H1 (cell line): ENCODE measurements around the gene HOXD11. TPM values are rescaled to one million over a fixed set of nuclear protein-coding genes. Genes with fewer than 3 reads are reported as not detected.

ENCODE experiments used
- CTCF ChIA-PET: fragments of 300-600 bp; sonication (Branson Sonifier 250); formaldehyde crosslinking; loops from one replicate; lab custom pipeline; 2021; ENCODE audit not compliant: partially characterized antibody; lab: Charles Lee
- POLR2A ChIA-PET: fragments of 300-600 bp; sonication (Branson Sonifier 250); formaldehyde crosslinking; loops from one replicate; lab custom pipeline; 2021; ENCODE audit warnings: inconsistent platforms; ENCODE audit not compliant: partially characterized antibody; lab: Charles Lee
- DNase-seq, 2 experiments: peaks; one replicate each; pipeline versions ENCODE4 v3.0.0 to v3.0.0-alpha.2; 2010 to 2022; ENCODE audit warnings: low spot score in 2 of 2, low read depth in 1 of 2, mixed read lengths in 1 of 2
- FAIRE-seq: peaks from 2 replicates; lab custom pipeline; 2011; peaks lifted over from hg19 to GRCh38; lab: Jason Lieb, UNC
- H2AFZ ChIP-seq: 2 replicates; pipeline ENCODE4 v1.8.1; 2012; ENCODE audit warnings: low read length, inconsistent platforms
- H2AK5ac ChIP-seq: 2 replicates; pipeline ENCODE4 v1.6.1; 2013; ENCODE audit warnings: low read depth, low read length
- H2BK120ac ChIP-seq: replicated peaks from 2 replicates; pipeline ENCODE3; 2013; ENCODE audit warnings: low read depth, low read length, inconsistent platforms
- H2BK12ac ChIP-seq: 2 replicates; pipeline ENCODE4 v1.6.1; 2013; ENCODE audit warnings: low read depth, low read length
- H2BK15ac ChIP-seq: 2 replicates; pipeline ENCODE4 v1.6.1; 2013; ENCODE audit warnings: low read length
- H2BK20ac ChIP-seq: 2 replicates; pipeline ENCODE4 v1.6.1; 2013; ENCODE audit warnings: low read length
- H2BK5ac ChIP-seq: 2 replicates; pipeline ENCODE4 v1.6.1; 2013; ENCODE audit warnings: low read depth, low read length
- H3K14ac ChIP-seq: 2 replicates; pipeline ENCODE4 v1.6.1; 2013; ENCODE audit warnings: inconsistent platforms; ENCODE audit not compliant: insufficient read length
- H3K18ac ChIP-seq: 2 replicates; pipeline ENCODE4 v1.6.1; 2013; ENCODE audit warnings: low read length; ENCODE audit errors: extremely low read depth
- H3K23ac ChIP-seq: 2 replicates; pipeline ENCODE4 v1.6.1; 2013; ENCODE audit warnings: inconsistent platforms; ENCODE audit not compliant: insufficient read length
- H3K23me2 ChIP-seq: 2 replicates; pipeline ENCODE4 v1.6.1; 2013; ENCODE audit warnings: low read depth, low read length
- H3K27ac ChIP-seq: 2 replicates; pipeline ENCODE4 v1.6.1; 2011; ENCODE audit warnings: low read depth, low read length, inconsistent platforms
- H3K27me3 ChIP-seq, 4 experiments: replicated peaks in 1 of 4; 1 replicate in 1 of 4; 2 replicates in 3 of 4; pipeline versions ENCODE4 v1.6.1 to v1.8.1; 2011 to 2013; ENCODE audit warnings: low read length in 3 of 4, mild to moderate bottlenecking in 3 of 4, inconsistent platforms in 2 of 4, mixed read lengths in 2 of 4, moderate library complexity in 1 of 4; ENCODE audit not compliant: control insufficient read depth in 3 of 4, insufficient read depth in 3 of 4; ENCODE audit errors: extremely low read depth in 1 of 4
- H3K36me3 ChIP-seq, 4 experiments: 2 replicates each; pipeline versions ENCODE4 v1.6.1 to v1.8.1; 2011 to 2013; ENCODE audit warnings: mild to moderate bottlenecking in 4 of 4, low read length in 3 of 4, moderate library complexity in 2 of 4, control low read depth in 1 of 4, inconsistent platforms in 1 of 4; ENCODE audit not compliant: insufficient read depth in 4 of 4, control insufficient read depth in 2 of 4
- H3K4ac ChIP-seq: replicated peaks from 2 replicates; pipeline ENCODE3; 2013; ENCODE audit warnings: low read length, low read depth, mixed read lengths, inconsistent platforms; ENCODE audit not compliant: insufficient read length
- H3K4me1 ChIP-seq, 4 experiments: replicated peaks in 1 of 4; 1 replicate in 1 of 4; 2 replicates in 3 of 4; pipeline versions ENCODE4 v1.6.1 to v1.8.1; 2011 to 2013; ENCODE audit warnings: low read length in 3 of 4, inconsistent platforms in 2 of 4, mixed read lengths in 1 of 4; ENCODE audit not compliant: insufficient read depth in 4 of 4, control insufficient read depth in 3 of 4
- H3K4me2 ChIP-seq, 2 experiments: 2 replicates each; pipeline versions ENCODE4 v1.6.1 to v1.8.1; 2011 to 2013; ENCODE audit warnings: low read depth in 2 of 2, low read length in 2 of 2, control low read depth in 1 of 2, inconsistent platforms in 1 of 2, mild to moderate bottlenecking in 1 of 2; ENCODE audit not compliant: insufficient read depth in 1 of 2
- H3K4me3 ChIP-seq, 4 experiments: fragments of 200-600, 300-600 bp in 1 of 4; sonication (generic), shearing (Covaris generic), sonication (Bioruptor Twin) in 1 of 4; 2 replicates each; pipeline versions ENCODE4 v1.5.1 to v1.8.1; 2011 to 2016; ENCODE audit warnings: low read length in 4 of 4, low read depth in 3 of 4, control low read depth in 2 of 4, inconsistent platforms in 2 of 4, mild to moderate bottlenecking in 2 of 4, mixed read lengths in 1 of 4, moderate library complexity in 1 of 4; ENCODE audit not compliant: insufficient read depth in 2 of 4; ENCODE audit errors: extremely low read depth in 1 of 4
- H3K56ac ChIP-seq: replicated peaks from 2 replicates; pipeline ENCODE3; 2013; ENCODE audit warnings: low read depth, mild to moderate bottlenecking, mixed read lengths, low read length, inconsistent platforms; ENCODE audit not compliant: insufficient read length
- H3K79me1 ChIP-seq: 2 replicates; pipeline ENCODE4 v1.6.1; 2013; ENCODE audit warnings: low read depth, low read length, control low read depth
- H3K79me2 ChIP-seq, 2 experiments: 2 replicates each; pipeline versions ENCODE4 v1.6.1 to v1.8.1; 2012 to 2013; ENCODE audit warnings: low read length in 2 of 2, mild to moderate bottlenecking in 2 of 2, inconsistent platforms in 1 of 2; ENCODE audit not compliant: insufficient read depth in 2 of 2, control insufficient read depth in 1 of 2
- H3K9ac ChIP-seq, 4 experiments: replicated peaks in 1 of 4; 1 replicate in 1 of 4; 2 replicates in 3 of 4; pipeline versions ENCODE4 v1.6.1 to v1.8.1; 2011 to 2013; ENCODE audit warnings: low read depth in 3 of 4, low read length in 3 of 4, control low read depth in 2 of 4, mild to moderate bottlenecking in 2 of 4, moderate library complexity in 2 of 4, inconsistent platforms in 1 of 4; ENCODE audit errors: extremely low read depth in 1 of 4
- H3K9me3 ChIP-seq, 2 experiments: 2 replicates each; pipeline versions ENCODE4 v1.6.1 to v1.8.1; 2012 to 2013; ENCODE audit warnings: mild to moderate bottlenecking in 2 of 2, moderate library complexity in 2 of 2, control low read depth in 1 of 2, inconsistent platforms in 1 of 2, low read depth in 1 of 2, low read length in 1 of 2, mixed read lengths in 1 of 2; ENCODE audit not compliant: insufficient read depth in 2 of 2
- H4K20me1 ChIP-seq, 2 experiments: replicated peaks in 1 of 2; 2 replicates each; pipeline versions ENCODE3 to v1.8.1; 2011 to 2013; ENCODE audit warnings: inconsistent platforms in 2 of 2, low read length in 2 of 2, mild to moderate bottlenecking in 1 of 2; ENCODE audit not compliant: insufficient read depth in 2 of 2, control insufficient read depth in 1 of 2
- H4K5ac ChIP-seq: 2 replicates; pipeline ENCODE4 v1.6.1; 2013; ENCODE audit warnings: low read length, low read depth, mixed read lengths, inconsistent platforms; ENCODE audit not compliant: insufficient read length
- H4K8ac ChIP-seq: 2 replicates; pipeline ENCODE4 v1.8.0; 2013; ENCODE audit warnings: mild to moderate bottlenecking, moderate library complexity, low read length, inconsistent platforms; ENCODE audit not compliant: insufficient read depth; ENCODE audit errors: extremely low read depth
- H4K91ac ChIP-seq: replicated peaks from 2 replicates; pipeline ENCODE3; 2013; ENCODE audit warnings: low read length, mixed read lengths, inconsistent platforms; ENCODE audit not compliant: insufficient read length
- ASH2L ChIP-seq: fragments of 200-600, 300-600 bp; sonication (generic); IDR thresholded peaks from one replicate; pipeline ENCODE4 v1.7.1; 2017; ENCODE audit warnings: low read length
- CBX8 ChIP-seq: fragments of 300-800, 300-1000 bp; sonication (generic); IDR thresholded peaks from 2 replicates; pipeline ENCODE4 v1.7.1; 2016; ENCODE audit warnings: low read depth, low read length, borderline replicate concordance
- EZH2 ChIP-seq: fragments of 200-600 bp; sonication (generic); IDR thresholded peaks from 2 replicates; pipeline ENCODE4 v1.7.1; 2012; ENCODE audit warnings: low read depth, mild to moderate bottlenecking, moderate library complexity, low read length, inconsistent platforms; ENCODE audit not compliant: severe bottlenecking
- MAX ChIP-seq: IDR thresholded peaks from 2 replicates; pipeline ENCODE4 v1.6.1; 2012; ENCODE audit warnings: inconsistent platforms
- RNF2 ChIP-seq: fragments of 200-900, 300-1000 bp; sonication (generic); IDR thresholded peaks from 2 replicates; pipeline ENCODE4 v1.7.1; 2016; ENCODE audit warnings: borderline replicate concordance, low read depth, mild to moderate bottlenecking, antibody characterized with exemption, low read length; ENCODE audit not compliant: poor library complexity, severe bottlenecking; ENCODE audit errors: missing control alignments
- SP4 ChIP-seq: IDR thresholded peaks from 2 replicates; pipeline ENCODE4 v1.6.1; 2012; ENCODE audit warnings: low read length, inconsistent platforms
- SUZ12 ChIP-seq: fragments of 200-600 bp; sonication (generic); IDR thresholded peaks from 2 replicates; pipeline ENCODE4 v1.6.1; 2012; ENCODE audit warnings: mild to moderate bottlenecking, inconsistent platforms, low read length, moderate library complexity, mixed read lengths
- WGBS, 2 experiments: shearing (Covaris generic) in 1 of 2; methylation state at CpG; one replicate each; pipeline versions ENCODE4 v1.1.6 to v1.1.7; 2013 to 2015; ENCODE audit warnings: low lambda C conversion rate in 2 of 2, mixed read lengths in 2 of 2, inconsistent platforms in 1 of 2, low coverage in 1 of 2, missing lambda C conversion rate in 1 of 2; ENCODE audit not compliant: insufficient replicate concordance in 2 of 2, insufficient coverage in 1 of 2, insufficient read length in 1 of 2; ENCODE audit errors: extremely low coverage in 1 of 2, missing lambda C conversion rate in 1 of 2; 5-methylcytosine and 5-hydroxymethylcytosine counted together
- polyA plus RNA-seq, 7 experiments: library from polyadenylated mRNA; depleted of rRNA in 3 of 7; stranded (reverse) in 5 of 7; unstranded in 2 of 7; fragments of >200 nt in 5 of 7; fragments of 200-250 nt in 2 of 7; gene quantifications; 1 replicate in 5 of 7; 2 replicates in 1 of 7; 4 replicates in 1 of 7; pipeline versions ENCODE4 v1.2.1 to v1.2.3, GENCODE V29; 2011 to 2013; ENCODE audit warnings: missing spikeins in 2 of 7, mixed read lengths in 2 of 7
- total RNA-seq: library from RNA; stranded (reverse); fragmentation: NEBNext Ultra II Directional; extraction: Animal tissue kit (Norgen Biotek cat#: 25700); gene quantifications from 2 replicates; pipeline ENCODE4 v1.2.1, GENCODE V29; 2021
- TF ChIP-seq, protein P1 (sequence below): IDR thresholded peaks from 2 replicates; pipeline ENCODE4 v1.6.1; 2012; ENCODE audit warnings: inconsistent platforms

The HOXD11 gene
- total and polyA plus RNA-seq, 2 of the 8 experiments (the other 6 are each of a cell fraction or from before 2014, with no cell fraction given) = not detected

DNA sequence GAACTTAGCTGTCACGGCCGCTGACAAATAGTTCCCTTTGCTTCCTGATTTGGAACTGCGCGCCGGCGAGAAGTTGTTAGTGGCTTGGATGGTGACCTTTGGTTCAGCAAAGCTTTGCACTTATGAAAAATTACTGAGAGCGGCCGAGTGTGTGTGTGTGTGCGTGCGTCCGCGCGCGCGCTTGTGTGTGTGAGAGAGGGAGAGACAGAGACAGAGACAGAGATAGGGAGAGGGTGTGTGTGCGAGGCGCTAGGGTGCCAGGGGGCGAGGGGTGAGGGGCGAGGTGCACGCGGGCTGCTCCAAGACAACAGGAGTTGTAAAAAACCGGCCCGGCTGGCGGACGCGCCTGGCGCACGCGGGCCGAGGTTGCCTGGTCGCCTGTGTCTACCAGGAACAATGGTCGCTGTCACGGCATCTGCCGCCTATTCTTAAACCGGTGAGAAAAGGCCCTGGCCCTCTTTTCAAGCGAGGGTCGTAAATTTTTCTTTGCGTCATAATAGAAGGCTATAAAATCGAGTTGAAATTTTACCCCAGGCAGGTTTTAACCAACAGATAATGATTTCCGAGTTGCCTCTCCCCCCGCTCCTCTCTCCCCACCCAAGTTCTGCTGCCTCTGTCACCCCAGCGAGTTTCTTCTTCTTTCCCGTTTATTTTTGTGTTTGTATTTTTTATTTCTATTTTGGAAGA, 50.6 kb downstream of the HOXD11 start:
- no peak overlapping the region for H4K91ac ChIP-seq
- peaks cover 0 to 9% (median 6%) of the 10 kb centered on the region in 4 experiments; a peak in 5 of 7 replicates for H3K4me1 ChIP-seq
- ChIA-PET POLR2A (interaction anchor here (1.0 kb wide), 1 partner anchor 15 kb away, joined by 3 read pairs; no protein-coding TSS in a partner anchor), CTCF (interaction anchor here (1.1 to 1.4 kb wide), 3 partner anchors 15 to 31 kb away, joined by 3 to 5 read pairs (median 4); no protein-coding TSS in a partner anchor)
- H2BK15ac ChIP-seq = no peak overlapping the region
- no peaks in the 10 kb centered on the region for H3K23me2 ChIP-seq
- no peak overlapping the region; a peak in 1 of 8 replicates for H3K4me3 ChIP-seq
- H3K56ac ChIP-seq = no peak overlapping the region
- H3K23ac ChIP-seq = no peak overlapping the region
- no peak for FAIRE-seq
- no peak overlapping the region for H2AFZ ChIP-seq
- H4K5ac ChIP-seq = no peak overlapping the region
- H3K36me3 ChIP-seq = peaks cover 0 to 10% (median 0%) of the 10 kb centered on the region in 4 experiments; a peak in 1 of 8 replicates
- no peaks in the 10 kb centered on the region for H3K9me3 ChIP-seq
- peak; percentile 41 for TF ChIP-seq MAX
- peak; percentile 100 for TF ChIP-seq SUZ12
- TF ChIP-seq, protein P1, sequence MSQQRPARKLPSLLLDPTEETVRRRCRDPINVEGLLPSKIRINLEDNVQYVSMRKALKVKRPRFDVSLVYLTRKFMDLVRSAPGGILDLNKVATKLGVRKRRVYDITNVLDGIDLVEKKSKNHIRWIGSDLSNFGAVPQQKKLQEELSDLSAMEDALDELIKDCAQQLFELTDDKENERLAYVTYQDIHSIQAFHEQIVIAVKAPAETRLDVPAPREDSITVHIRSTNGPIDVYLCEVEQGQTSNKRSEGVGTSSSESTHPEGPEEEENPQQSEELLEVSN = 0 out of 2 replicates have a peak, but pooled peaks have one; percentile 12
- peak; percentile 99 for TF ChIP-seq RNF2
- TF ChIP-seq SP4 = no peak
- TF ChIP-seq EZH2 = peak; percentile 100
- TF ChIP-seq ASH2L = no peak
- peak; percentile 81; the same call in 1 of the 2 replicates for TF ChIP-seq CBX8
- no peak overlapping the region for H3K4me2 ChIP-seq
- peaks cover 27 to 45% of the 10 kb centered on the region in 2 experiments for H4K20me1 ChIP-seq
- H2BK12ac ChIP-seq = no peak overlapping the region
- H2BK20ac ChIP-seq = no peak overlapping the region
- H3K14ac ChIP-seq = no peak overlapping the region
- peak in 1 of 2 experiments; percentile 66 for DNase-seq
- no peaks in the 10 kb centered on the region for H3K79me2 ChIP-seq
- no peak overlapping the region for H3K27ac ChIP-seq
- H2BK120ac ChIP-seq = no peak overlapping the region
- no peak overlapping the region for H4K8ac ChIP-seq
- peaks cover 98 to 100% (median 100%) of the 10 kb centered on the region in 4 experiments for H3K27me3 ChIP-seq
- H3K4ac ChIP-seq = no peak overlapping the region
- no peak overlapping the region for H3K9ac ChIP-seq
- H2BK5ac ChIP-seq = no peak overlapping the region
- H3K18ac ChIP-seq = no peak overlapping the region
- no peak overlapping the region for H2AK5ac ChIP-seq
- H3K79me1 ChIP-seq = no peaks in the 10 kb centered on the region
- WGBS, 2 experiments = 5% methylated on average over 42 of the region's 43 CpGs; no CpG with 5 or more reads in 1 of the 2 experiments
